ENCODE data around the gene ATG9A. TPM values are rescaled to one million over a fixed set of nuclear protein-coding genes. Genes with fewer than 3 reads are reported as not detected.
A peak's percentile ranks its signal among the peaks of the same experiment; 100 is the strongest.

The ATG9A gene
- total and polyA plus RNA-seq, 2 experiments from 2014 or later, result 35.7 to 57.8 TPM

GRCh38 chr2:219207884-219208740 lies 21.3 kb downstream of the ATG9A start:
- Histone ChIP-seq H3K79me2 (peaks cover 6% of the 10 kb centered on the region), H3K9me3 (ENCODE audit: low read depth) (no peaks in the 10 kb centered on the region), H4K20me1 (ENCODE audit: insufficient read depth, poor library complexity, severe bottlenecking) (peaks cover 3% of the 10 kb centered on the region), H3K4me1 (ENCODE audit: insufficient read depth) (peaks cover 20% of the 10 kb centered on the region), H3K36me3 (replicated peaks; ENCODE audit: insufficient read depth, low read depth) (no peaks in the 10 kb centered on the region), H3K27ac (peak overlapping the region; percentile 98), H3K4me3 (no peak overlapping the region), H3K4me2 (peak overlapping the region; percentile 82), H3K27me3 (no peaks in the 10 kb centered on the region), H3K9me2 (replicated peaks; ENCODE audit: insufficient read depth) (no peaks in the 10 kb centered on the region), H2AFZ (no peak overlapping the region)
- peak; percentile 31 for DNase-seq (ENCODE audit: low spot score)
- TF ChIP-seq CTCF (IDR thresholded peaks at IDR 0.05; ENCODE audit: poor library complexity), result no peak
- TF ChIP-seq EZH2 (IDR thresholded peaks at IDR 0.05; ENCODE audit: borderline replicate concordance), result no peak
- no peak for TF ChIP-seq EZH2phosphoT487 (IDR thresholded peaks at IDR 0.05; ENCODE audit: low read depth, severe bottlenecking, unreplicated experiment)
- WGBS (ENCODE audit: low lambda C conversion rate, missing lambda C conversion rate), result 88% methylated on average over 17 of the region's 17 CpGs

GRCh38 chr2:219207134-219207883 lies 22.1 kb downstream of the ATG9A start:
- Histone ChIP-seq H4K20me1 (ENCODE audit: insufficient read depth, poor library complexity, severe bottlenecking) (peaks cover 3% of the 10 kb centered on the region), H3K4me1 (ENCODE audit: insufficient read depth) (peaks cover 20% of the 10 kb centered on the region), H3K9me3 (ENCODE audit: low read depth) (no peaks in the 10 kb centered on the region), H3K9me2 (replicated peaks; ENCODE audit: insufficient read depth) (no peaks in the 10 kb centered on the region), H3K27me3 (no peaks in the 10 kb centered on the region), H2AFZ (peak overlapping the region; percentile 73), H3K4me3 (peak overlapping the region; percentile 69), H3K4me2 (peak overlapping the region; percentile 82), H3K27ac (peak overlapping the region; percentile 98), H3K36me3 (replicated peaks; ENCODE audit: insufficient read depth, low read depth) (no peaks in the 10 kb centered on the region), H3K79me2 (peaks cover 6% of the 10 kb centered on the region)
- no peak for DNase-seq (ENCODE audit: low spot score)
- 30% methylated on average over 17 of the region's 22 CpGs for WGBS (ENCODE audit: low lambda C conversion rate, missing lambda C conversion rate)
- TF ChIP-seq CTCF (IDR thresholded peaks at IDR 0.05; ENCODE audit: poor library complexity) (no peak), EZH2phosphoT487 (IDR thresholded peaks at IDR 0.05; ENCODE audit: low read depth, severe bottlenecking, unreplicated experiment) (no peak), EZH2 (IDR thresholded peaks at IDR 0.05; ENCODE audit: borderline replicate concordance) (no peak)

DNA sequence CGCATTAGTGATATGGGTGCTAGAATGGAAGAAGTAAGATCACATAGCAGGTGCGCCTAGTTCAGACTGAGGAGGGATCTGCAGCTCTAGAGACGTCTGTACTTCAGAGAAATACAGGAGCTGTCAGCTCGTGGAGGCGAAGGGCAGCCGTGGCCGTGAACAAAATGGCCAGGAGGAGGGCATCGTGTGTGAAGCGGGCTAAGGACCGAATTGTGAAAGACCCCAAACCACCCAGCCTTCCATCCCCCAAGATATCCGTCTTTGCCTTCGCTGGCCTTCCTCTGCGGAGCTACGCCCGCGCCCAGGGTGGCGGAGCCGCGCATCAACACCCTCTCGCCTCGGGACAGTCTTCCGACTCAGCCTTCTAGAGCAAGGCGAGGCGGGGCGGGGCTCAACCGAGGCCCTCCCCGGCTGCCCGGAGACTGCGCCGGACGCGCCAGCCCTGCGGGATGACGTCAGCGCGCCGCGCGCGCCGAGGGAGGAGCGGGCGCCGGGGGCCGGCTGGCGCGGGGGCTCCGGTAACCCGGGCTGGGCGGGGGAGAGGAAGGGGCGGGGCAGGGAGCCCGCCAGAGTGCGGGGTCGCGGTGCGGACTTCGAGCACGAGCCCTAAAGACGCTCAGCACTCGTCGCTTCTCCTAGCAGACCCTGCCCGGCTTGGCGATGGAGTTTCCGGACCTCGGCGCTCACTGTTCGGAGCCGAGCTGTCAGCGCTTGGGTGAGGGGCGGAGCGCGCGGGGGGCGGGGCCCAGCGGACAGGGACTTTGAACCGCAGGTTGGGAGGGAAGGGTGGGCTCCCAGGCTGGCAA lies 22.9 kb downstream of the ATG9A start, which contains the start of gene ZFAND2B:
TSS of gene ZFAND2B (plus strand) at position 455 of the 806 bp plus-strand sequence. CDS start at position 661, 206 bp downstream.
- under 1% methylated on average over 39 of the region's 76 CpGs for WGBS (ENCODE audit: low lambda C conversion rate, missing lambda C conversion rate)
- Histone ChIP-seq H3K36me3 (replicated peaks; ENCODE audit: insufficient read depth, low read depth) (no peaks in the 10 kb centered on the region), H4K20me1 (ENCODE audit: insufficient read depth, poor library complexity, severe bottlenecking) (peaks cover 3% of the 10 kb centered on the region), H3K27ac (peak within 1 kb of the TSS; percentile 98), H3K4me2 (peak within 1 kb of the TSS; percentile 82), H3K4me3 (peak within 1 kb of the TSS; percentile 69), H3K27me3 (no peaks in the 10 kb centered on the region), H3K9me3 (ENCODE audit: low read depth) (no peaks in the 10 kb centered on the region), H3K9me2 (replicated peaks; ENCODE audit: insufficient read depth) (no peaks in the 10 kb centered on the region), H2AFZ (peak within 1 kb of the TSS; percentile 92), H3K4me1 (ENCODE audit: insufficient read depth) (peaks cover 20% of the 10 kb centered on the region), H3K79me2 (peaks cover 6% of the 10 kb centered on the region)
- TF ChIP-seq EZH2 (IDR thresholded peaks at IDR 0.05; ENCODE audit: borderline replicate concordance), result no peak
- TF ChIP-seq EZH2phosphoT487 (IDR thresholded peaks at IDR 0.05; ENCODE audit: low read depth, severe bottlenecking, unreplicated experiment), result no peak
- peak; percentile 7 for TF ChIP-seq CTCF (IDR thresholded peaks at IDR 0.05; ENCODE audit: poor library complexity)
- peak; percentile 99 for DNase-seq (ENCODE audit: low spot score)
